Memory B cell (primary cell): ENCODE measurements around the gene TRAF2.

Experiments used
- ATAC-seq: fragments of 150-1000 bp; cut with Tn5 transposase; 2 replicates; pipeline ENCODE4 v1.10.0; 2021; ENCODE audit warnings: low read depth, mild to moderate bottlenecking, moderate library complexity
- DNase-seq, 2 donors: peaks; one replicate each; pipeline ENCODE4 v3.0.0; 2022; ENCODE audit warnings: low spot score in 2 of 2
- H3K27ac Mint-ChIP-seq: one replicate; pipeline ENCODE4 v1.8.0; 2022; ENCODE audit warnings: mild to moderate bottlenecking, moderate library complexity, mixed read lengths
- H3K27me3 Mint-ChIP-seq: one replicate; pipeline ENCODE4 v1.8.0; 2022; ENCODE audit warnings: mixed read lengths
- H3K36me3 Mint-ChIP-seq: one replicate; pipeline ENCODE4 v1.8.0; 2022; ENCODE audit warnings: mild to moderate bottlenecking, mixed read lengths
- H3K4me1 Mint-ChIP-seq: one replicate; pipeline ENCODE4 v1.8.0; 2022; ENCODE audit warnings: mixed read lengths
- H3K4me3 Mint-ChIP-seq: one replicate; pipeline ENCODE4 v1.8.0; 2022; ENCODE audit warnings: mild to moderate bottlenecking, moderate library complexity, mixed read lengths
- H3K9me3 Mint-ChIP-seq: one replicate; pipeline ENCODE4 v1.8.0; 2022; ENCODE audit warnings: mixed read lengths

Gene TRAF2

DNA sequence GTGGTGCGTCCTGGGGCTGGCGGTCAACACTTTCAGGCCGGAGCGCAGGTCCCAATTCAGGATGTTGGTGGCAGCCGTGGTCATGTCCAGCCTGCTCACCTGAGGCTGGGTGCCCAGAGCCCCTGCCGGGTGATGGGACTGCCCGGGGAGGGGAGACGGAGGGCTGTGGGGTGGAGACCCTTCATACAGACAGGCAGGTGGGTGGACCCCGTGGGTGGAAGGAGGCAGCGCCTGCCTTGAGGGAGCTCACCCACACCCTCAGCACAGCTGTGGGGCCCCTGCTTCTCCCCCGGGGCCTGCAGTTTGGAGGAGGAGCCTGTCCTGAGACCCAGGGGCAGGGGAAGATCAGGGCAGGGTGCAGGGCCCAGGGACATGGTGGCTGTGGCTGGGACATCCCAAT is 84.0 kb downstream of the TRAF2 start:
- peak; percentile 20 for ATAC-seq
- no peaks in the 10 kb centered on the region for H3K9me3 Mint-ChIP-seq
- H3K4me1 Mint-ChIP-seq, result peaks cover 9% of the 10 kb centered on the region
- H3K27me3 Mint-ChIP-seq, result peaks cover 10% of the 10 kb centered on the region
- H3K36me3 Mint-ChIP-seq, result no peaks in the 10 kb centered on the region
- DNase-seq, result no peak
- H3K27ac Mint-ChIP-seq, result no peak overlapping the region
- no peak overlapping the region for H3K4me3 Mint-ChIP-seq

DNA sequence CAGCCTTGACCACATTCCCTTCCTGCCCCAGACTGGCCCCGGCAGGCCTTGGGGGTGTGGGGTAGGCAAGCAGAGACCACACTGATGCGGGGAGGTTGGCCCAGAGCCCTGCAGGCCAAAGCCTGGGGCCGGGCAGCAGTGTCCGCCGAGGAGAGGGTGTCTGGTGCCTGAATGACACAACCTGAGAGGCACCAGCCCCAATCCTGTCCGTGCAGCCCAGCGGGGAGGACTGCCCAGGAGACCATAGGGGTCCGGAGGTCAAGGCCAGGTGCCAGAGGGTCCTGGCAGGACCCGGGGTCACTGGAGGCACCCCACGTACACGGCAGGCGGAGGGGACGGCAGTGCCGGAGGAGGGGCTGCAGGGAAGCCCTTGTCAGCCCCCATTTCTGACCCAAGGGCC is 85.4 kb downstream of the TRAF2 start:
- DNase-seq (no peak), ATAC-seq (no peak)
- no peaks in the 10 kb centered on the region for H3K4me1 Mint-ChIP-seq
- no peaks in the 10 kb centered on the region for H3K9me3 Mint-ChIP-seq
- no peak overlapping the region for H3K27ac Mint-ChIP-seq
- no peak overlapping the region for H3K4me3 Mint-ChIP-seq
- H3K27me3 Mint-ChIP-seq, result peaks cover 8% of the 10 kb centered on the region
- no peaks in the 10 kb centered on the region for H3K36me3 Mint-ChIP-seq

DNA sequence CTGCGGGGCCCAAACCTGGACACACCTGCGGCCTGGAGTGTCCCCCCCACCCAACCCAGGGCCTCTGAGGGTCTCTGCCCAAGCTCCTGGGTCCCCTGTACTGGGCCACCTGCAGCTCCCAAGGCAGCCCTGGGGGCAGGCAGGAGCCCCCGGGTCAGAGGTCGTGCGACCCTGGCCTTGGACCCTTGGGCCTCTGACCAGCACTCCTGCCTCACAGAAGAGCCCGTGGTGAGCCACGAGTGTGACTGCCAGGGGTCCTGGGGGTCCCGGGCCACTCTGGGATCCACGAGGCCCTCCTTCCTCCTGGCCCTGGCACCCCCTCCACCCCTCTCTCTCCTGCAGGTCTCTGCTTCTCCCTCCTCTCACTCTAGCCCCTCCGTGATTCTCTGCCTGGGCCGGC is 86.0 kb downstream of the TRAF2 start:
- DNase-seq (no peak), ATAC-seq (no peak)
- Mint-ChIP-seq H3K9me3 (no peaks in the 10 kb centered on the region), H3K4me3 (no peak overlapping the region), H3K36me3 (no peaks in the 10 kb centered on the region), H3K27me3 (peaks cover 8% of the 10 kb centered on the region), H3K4me1 (no peaks in the 10 kb centered on the region), H3K27ac (no peak overlapping the region)

DNA sequence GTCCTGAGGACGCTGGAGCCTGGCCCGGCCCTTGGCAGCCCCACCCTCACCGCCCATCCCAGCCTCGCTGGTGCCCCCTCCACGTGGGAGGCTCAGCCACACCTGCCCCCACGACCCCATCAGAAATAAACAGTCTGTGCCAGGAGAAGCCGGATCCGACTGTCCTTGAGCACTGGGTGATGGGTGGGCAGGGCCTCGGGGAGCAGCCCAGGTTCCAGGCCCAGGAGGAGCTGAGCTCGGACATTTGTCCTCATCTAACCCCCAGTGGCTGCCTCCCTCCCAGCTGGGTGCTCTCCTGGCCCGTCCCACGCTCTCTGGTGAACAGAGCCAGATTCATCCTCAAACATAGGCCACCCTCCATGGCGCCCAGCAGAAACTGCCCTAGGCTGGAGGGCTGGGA is 86.4 kb downstream of the TRAF2 start:
- Mint-ChIP-seq H3K36me3 (no peaks in the 10 kb centered on the region), H3K4me3 (no peak overlapping the region), H3K9me3 (no peaks in the 10 kb centered on the region), H3K27me3 (peaks cover 11% of the 10 kb centered on the region), H3K4me1 (no peaks in the 10 kb centered on the region), H3K27ac (no peak overlapping the region)
- no peak for ATAC-seq
- DNase-seq, result no peak

DNA sequence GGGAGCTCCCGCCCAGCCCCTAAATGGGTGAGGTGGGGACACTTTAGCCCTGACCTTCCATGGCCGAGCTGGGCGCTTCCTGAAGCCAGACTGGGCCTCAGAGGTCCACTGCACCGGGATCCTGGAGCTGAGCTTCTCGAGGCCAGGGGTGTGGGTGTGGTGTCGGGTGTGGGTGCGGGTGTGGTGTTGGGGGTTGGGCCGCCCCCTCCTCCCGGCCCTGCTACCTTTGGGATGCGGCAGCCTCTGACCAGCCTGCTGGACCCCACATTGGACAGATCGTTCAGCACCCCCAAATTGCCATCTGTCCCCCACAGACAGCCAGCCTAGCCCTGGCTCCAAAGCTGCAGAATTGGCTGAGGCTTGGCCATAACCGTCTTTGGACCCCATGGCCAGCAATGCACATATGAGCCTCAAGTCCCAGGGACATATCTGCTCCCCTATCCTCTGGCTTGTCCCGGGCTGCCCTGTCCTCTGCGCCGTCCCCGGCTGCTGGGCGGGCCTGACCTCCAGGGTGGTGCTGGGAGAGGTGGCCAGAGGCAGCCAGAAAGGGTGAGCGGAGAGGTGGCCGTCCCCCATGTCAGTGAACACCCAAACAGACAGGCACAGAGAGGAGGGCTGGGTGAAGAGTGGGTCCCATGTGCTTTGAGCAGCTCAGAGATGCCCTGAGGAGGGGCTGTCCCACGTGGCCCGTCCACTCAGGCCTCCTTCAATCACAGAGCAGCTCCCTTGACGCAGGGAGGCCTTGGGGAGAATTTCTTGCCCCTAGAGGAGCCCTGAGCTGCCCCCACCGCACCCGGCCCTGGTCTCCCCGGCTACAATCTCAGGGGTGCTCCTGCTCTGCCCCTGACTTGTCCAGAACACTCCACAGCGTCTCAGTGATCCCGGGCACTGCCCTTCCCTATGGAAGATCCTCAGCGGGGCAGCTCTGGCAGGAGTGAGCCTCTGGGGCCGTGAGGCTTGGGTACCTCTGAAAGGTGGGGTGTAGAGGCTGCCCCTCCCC is 87.6 kb downstream of the TRAF2 start:
- Mint-ChIP-seq H3K36me3 (no peaks in the 10 kb centered on the region), H3K27ac (no peak overlapping the region), H3K9me3 (no peaks in the 10 kb centered on the region), H3K4me3 (no peak overlapping the region), H3K27me3 (peaks cover 10% of the 10 kb centered on the region), H3K4me1 (no peaks in the 10 kb centered on the region)
- no peak for DNase-seq
- no peak for ATAC-seq

DNA sequence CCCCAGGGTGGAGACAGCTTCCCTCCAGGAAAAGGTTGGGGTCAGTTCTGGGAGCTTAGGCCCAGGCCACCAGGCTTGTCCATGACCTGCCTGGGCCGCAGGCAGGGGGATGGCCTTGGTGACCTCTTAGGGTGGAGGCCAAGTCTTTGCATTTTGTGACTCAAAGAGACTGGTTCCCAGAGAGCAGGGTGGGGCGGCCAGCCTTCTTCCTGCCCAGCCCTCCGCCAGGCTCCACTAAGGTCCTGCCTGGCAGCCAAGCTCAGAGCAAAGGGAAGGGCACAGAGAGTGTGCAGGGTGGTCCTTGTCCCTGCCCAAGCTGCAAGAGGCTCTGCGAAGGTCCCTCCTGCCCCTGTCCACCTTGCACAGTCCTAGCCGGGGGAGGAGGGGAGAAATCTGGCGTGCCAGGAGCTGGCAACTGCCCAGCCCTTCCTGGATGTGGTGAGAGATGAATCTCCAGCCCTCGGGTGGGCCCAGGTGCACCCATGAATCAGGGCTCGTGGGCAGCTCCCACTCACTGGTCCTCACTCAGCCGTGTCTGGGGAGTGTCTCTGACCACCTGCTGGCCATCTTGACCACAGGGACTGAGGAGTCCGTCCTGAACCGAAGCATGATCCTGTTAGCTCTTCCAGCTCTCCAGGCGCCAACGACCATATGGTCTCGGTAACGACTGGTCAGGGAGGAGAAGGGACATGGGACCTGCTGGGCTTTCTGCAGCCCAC is 88.7 kb downstream of the TRAF2 start:
- H3K4me1 Mint-ChIP-seq, result no peaks in the 10 kb centered on the region
- H3K9me3 Mint-ChIP-seq, result no peaks in the 10 kb centered on the region
- no peak overlapping the region for H3K27ac Mint-ChIP-seq
- peaks cover 9% of the 10 kb centered on the region for H3K27me3 Mint-ChIP-seq
- no peaks in the 10 kb centered on the region for H3K36me3 Mint-ChIP-seq
- H3K4me3 Mint-ChIP-seq, result no peak overlapping the region
- DNase-seq, result no peak
- ATAC-seq, result no peak

DNA sequence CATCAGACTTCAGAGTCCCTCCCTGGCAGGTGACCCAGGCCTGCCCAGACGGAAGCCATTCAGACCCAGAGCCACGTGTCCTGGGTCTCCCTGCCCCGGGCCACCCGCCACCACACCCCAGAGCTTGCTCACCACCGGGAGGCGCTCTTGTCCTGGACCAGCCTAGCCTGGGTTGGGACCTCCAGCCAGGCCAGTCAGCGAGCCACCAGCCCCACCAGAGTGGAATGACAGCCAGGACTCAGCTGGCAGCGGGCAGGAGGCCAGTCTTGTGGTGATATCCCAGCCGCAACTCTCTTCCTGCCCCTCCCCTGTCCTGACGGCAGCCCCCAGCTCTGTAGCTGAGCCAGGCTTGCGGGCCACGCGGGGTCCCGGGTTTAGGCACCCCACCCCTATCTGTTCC is 89.3 kb downstream of the TRAF2 start:
- Mint-ChIP-seq H3K27ac (no peak overlapping the region), H3K4me1 (no peaks in the 10 kb centered on the region), H3K4me3 (no peak overlapping the region), H3K27me3 (peaks cover 9% of the 10 kb centered on the region), H3K9me3 (no peaks in the 10 kb centered on the region), H3K36me3 (no peaks in the 10 kb centered on the region)
- ATAC-seq (peak; percentile 28), DNase-seq (no peak)
